ENCODE results near the gene BHLHE23.

The BHLHE23 gene

GRCh38 chr20:62971950-62972844 lies 34.6 kb downstream of the BHLHE23 start:
- DNase-seq (ENCODE audit: low spot score): peak; percentile 97

- no peak for DNase-seq (ENCODE audit: low spot score)
Measured at GRCh38 chr20:62971211-62971949, 35.4 kb downstream of the BHLHE23 start.

- DNase-seq (ENCODE audit: low spot score): no peak
Measured at GRCh38 chr20:62970307-62971210, 36.2 kb downstream of the BHLHE23 start.

- DNase-seq (ENCODE audit: low spot score): no peak
Measured at GRCh38 chr20:62969939-62970306, 36.8 kb downstream of the BHLHE23 start.

GRCh38 chr20:62969179-62969760 lies 37.5 kb downstream of the BHLHE23 start:
- DNase-seq (ENCODE audit: low spot score): no peak

- no peak for DNase-seq (ENCODE audit: low spot score)
Measured at GRCh38 chr20:62968378-62969178, 38.2 kb downstream of the BHLHE23 start.

GRCh38 chr20:62967628-62968351 lies 39.0 kb downstream of the BHLHE23 start:
- DNase-seq (ENCODE audit: low spot score): no peak

GRCh38 chr20:62967149-62967501 lies 39.6 kb downstream of the BHLHE23 start:
- DNase-seq (ENCODE audit: low spot score): no peak

GRCh38 chr20:62966212-62967148 lies 40.3 kb downstream of the BHLHE23 start:
- DNase-seq (ENCODE audit: low spot score): no peak

GRCh38 chr20:62965363-62965771 lies 41.4 kb downstream of the BHLHE23 start:
- DNase-seq (ENCODE audit: low spot score): no peak

- DNase-seq (ENCODE audit: low spot score): no peak
Measured at GRCh38 chr20:62964700-62965099, 42.1 kb downstream of the BHLHE23 start.

- DNase-seq (ENCODE audit: low spot score): no peak
Measured at GRCh38 chr20:62963614-62964397, 43.0 kb downstream of the BHLHE23 start.

- DNase-seq (ENCODE audit: low spot score): no peak
Measured at GRCh38 chr20:62962891-62963613, 43.7 kb downstream of the BHLHE23 start.

GRCh38 chr20:62962221-62962879 lies 44.4 kb downstream of the BHLHE23 start:
- DNase-seq (ENCODE audit: low spot score): no peak

GRCh38 chr20:62961799-62962198 lies 45.0 kb downstream of the BHLHE23 start:
- no peak for DNase-seq (ENCODE audit: low spot score)

GRCh38 chr20:62961310-62961783 lies 45.4 kb downstream of the BHLHE23 start:
- DNase-seq (ENCODE audit: low spot score): no peak

Data from AG20443 (cell line).